ENCODE data around the gene HEATR5A. TPM values are rescaled to one million over a fixed set of nuclear protein-coding genes. Genes with fewer than 3 reads are reported as not detected.

Gene HEATR5A
- total and polyA plus RNA-seq, 2 of the 13 experiments (the other 11 are each of a cell fraction or from before 2014, with no cell fraction given): 36.4 to 105 TPM

GRCh38 chr14:31280132-31280870 lies 140.0 kb downstream of the HEATR5A start (continued):
- TF ChIP-seq MXD1 (CRISPR knock-in tag; IDR thresholded peaks at IDR 0.05): no peak
- peak; percentile 60; the same call in 1 of the 2 replicates for TF ChIP-seq LCORL (IDR thresholded peaks at IDR 0.05)
- TF ChIP-seq LCORL (CRISPR knock-in tag; IDR thresholded peaks at IDR 0.05): peak; percentile 86; the same call in 1 of the 2 replicates
- 0 out of 2 replicates have a peak, but pooled peaks have one; percentile 11 for TF ChIP-seq HOXA5 (CRISPR knock-in tag; IDR thresholded peaks at IDR 0.05)
- TF ChIP-seq CAMTA2 (CRISPR knock-in tag; IDR thresholded peaks at IDR 0.05; ENCODE audit: borderline replicate concordance): no peak
- no peak for TF ChIP-seq DR1 (CRISPR knock-in tag; IDR thresholded peaks at IDR 0.05)
- no peak for TF ChIP-seq NAIF1 (CRISPR knock-in tag; IDR thresholded peaks at IDR 0.05; ENCODE audit: borderline replicate concordance)
- no peak for TF ChIP-seq ZNF646 (CRISPR knock-in tag; IDR thresholded peaks at IDR 0.05)
- TF ChIP-seq POLR2AphosphoS5 (IDR thresholded peaks at IDR 0.05; ENCODE audit: low read depth, low read length): no peak
- 0 out of 2 replicates have a peak, but pooled peaks have one; percentile 24 for TF ChIP-seq NFKBIZ (CRISPR knock-in tag; IDR thresholded peaks at IDR 0.05)
- 0 out of 2 replicates have a peak, but pooled peaks have one; percentile 83 for TF ChIP-seq ZSCAN30 (CRISPR knock-in tag; IDR thresholded peaks at IDR 0.05)
- TF ChIP-seq ZNF234 (CRISPR knock-in tag; conservative IDR thresholded peaks at IDR 0.05): no peak
- TF ChIP-seq PAF1 (CRISPR knock-in tag; IDR thresholded peaks at IDR 0.05): no peak
- no peak for TF ChIP-seq RARG (CRISPR knock-in tag; IDR thresholded peaks at IDR 0.05; ENCODE audit: low read depth)
- TF ChIP-seq HOXD1 (CRISPR knock-in tag; IDR thresholded peaks at IDR 0.05): peak; percentile 80; the same call in 1 of the 2 replicates
- TF ChIP-seq AHR (CRISPR knock-in tag; IDR thresholded peaks at IDR 0.05): no peak
- no peak for TF ChIP-seq CENPT (CRISPR knock-in tag; IDR thresholded peaks at IDR 0.05; ENCODE audit: low read depth)
- no peak for TF ChIP-seq ZNF597 (CRISPR knock-in tag; IDR thresholded peaks at IDR 0.05)
- no peak for TF ChIP-seq POLR2A (IDR thresholded peaks at IDR 0.05; ENCODE audit: insufficient read depth in 1 of 2, low read depth in 2 of 2, low read length in 2 of 2)
- TF ChIP-seq ZNF430 (CRISPR knock-in tag; IDR thresholded peaks at IDR 0.05): no peak
- peak; percentile 56; the same call in 1 of the 2 replicates for TF ChIP-seq TFE3 (CRISPR knock-in tag; IDR thresholded peaks at IDR 0.05)
